D721Med (cell line): ENCODE results near the gene HSPA2.
"Not testable (repeated sequence)": the region's sequence is repeated elsewhere in the genome, so short reads cannot be mapped to it uniquely, and the experiment has no call there.

ENCODE experiments used
- DNase-seq: peaks from one replicate; pipeline ENCODE4 v3.0.0; 2011; ENCODE audit warnings: low spot score; ENCODE audit not compliant: insufficient read length
- FAIRE-seq: peaks from 2 replicates; lab custom pipeline; 2011; peaks lifted over from hg19 to GRCh38; lab: Jason Lieb, UNC
- TF ChIP-seq, protein P1 (sequence below): IDR thresholded peaks from 2 replicates; pipeline ENCODE4 v1.5.1; 2012; ENCODE audit warnings: mild to moderate bottlenecking, control low read depth; ENCODE audit not compliant: insufficient read depth; ENCODE audit errors: missing control alignments

Gene HSPA2

DNA sequence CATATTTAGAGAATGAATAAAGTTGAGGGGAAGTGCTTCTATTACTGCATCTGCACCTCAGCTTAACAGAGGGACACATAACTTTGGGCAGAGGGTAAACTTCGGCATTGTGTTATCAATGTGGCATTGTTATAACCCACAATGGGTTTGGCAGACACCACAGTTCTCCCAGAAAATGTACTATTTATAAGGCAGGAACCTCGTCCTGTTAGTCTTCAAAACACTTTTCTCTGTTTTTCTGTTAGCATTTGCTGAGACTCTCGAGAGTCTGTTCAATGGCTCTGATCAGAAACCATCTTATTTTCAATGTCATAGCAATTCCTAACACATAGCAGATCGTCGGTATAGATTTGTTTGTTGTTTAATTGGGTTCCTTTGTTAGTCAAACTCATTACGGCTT is 23.2 kb downstream of the HSPA2 start:
- FAIRE-seq (no peak), DNase-seq (no peak)
- TF ChIP-seq, protein P1, sequence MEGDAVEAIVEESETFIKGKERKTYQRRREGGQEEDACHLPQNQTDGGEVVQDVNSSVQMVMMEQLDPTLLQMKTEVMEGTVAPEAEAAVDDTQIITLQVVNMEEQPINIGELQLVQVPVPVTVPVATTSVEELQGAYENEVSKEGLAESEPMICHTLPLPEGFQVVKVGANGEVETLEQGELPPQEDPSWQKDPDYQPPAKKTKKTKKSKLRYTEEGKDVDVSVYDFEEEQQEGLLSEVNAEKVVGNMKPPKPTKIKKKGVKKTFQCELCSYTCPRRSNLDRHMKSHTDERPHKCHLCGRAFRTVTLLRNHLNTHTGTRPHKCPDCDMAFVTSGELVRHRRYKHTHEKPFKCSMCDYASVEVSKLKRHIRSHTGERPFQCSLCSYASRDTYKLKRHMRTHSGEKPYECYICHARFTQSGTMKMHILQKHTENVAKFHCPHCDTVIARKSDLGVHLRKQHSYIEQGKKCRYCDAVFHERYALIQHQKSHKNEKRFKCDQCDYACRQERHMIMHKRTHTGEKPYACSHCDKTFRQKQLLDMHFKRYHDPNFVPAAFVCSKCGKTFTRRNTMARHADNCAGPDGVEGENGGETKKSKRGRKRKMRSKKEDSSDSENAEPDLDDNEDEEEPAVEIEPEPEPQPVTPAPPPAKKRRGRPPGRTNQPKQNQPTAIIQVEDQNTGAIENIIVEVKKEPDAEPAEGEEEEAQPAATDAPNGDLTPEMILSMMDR: no peak

DNA sequence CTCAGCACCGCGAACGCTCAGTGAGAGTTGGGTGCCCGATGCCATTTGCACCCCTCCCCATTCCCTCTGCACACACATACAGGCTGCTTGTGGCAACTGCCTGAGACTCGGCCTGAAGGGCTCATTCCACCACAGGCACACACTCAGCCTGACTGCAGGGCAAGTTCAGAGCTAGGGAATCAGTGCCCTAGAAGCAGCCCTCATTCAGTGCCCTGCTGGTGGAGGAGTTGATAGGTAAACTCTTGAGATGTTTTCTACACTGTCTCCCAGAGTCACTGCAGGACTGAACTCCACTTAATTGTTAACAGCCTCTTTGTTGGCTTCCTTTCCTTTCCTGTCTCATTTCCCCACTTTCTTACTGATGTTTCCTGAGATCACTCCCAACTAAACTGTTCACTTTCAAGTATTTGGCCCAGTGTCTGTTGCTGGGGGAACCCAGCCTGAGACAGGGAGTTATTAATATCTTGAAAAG is 26.1 kb downstream of the HSPA2 start:
- DNase-seq (no peak), FAIRE-seq (no peak)
- TF ChIP-seq, protein P1: no peak

DNA sequence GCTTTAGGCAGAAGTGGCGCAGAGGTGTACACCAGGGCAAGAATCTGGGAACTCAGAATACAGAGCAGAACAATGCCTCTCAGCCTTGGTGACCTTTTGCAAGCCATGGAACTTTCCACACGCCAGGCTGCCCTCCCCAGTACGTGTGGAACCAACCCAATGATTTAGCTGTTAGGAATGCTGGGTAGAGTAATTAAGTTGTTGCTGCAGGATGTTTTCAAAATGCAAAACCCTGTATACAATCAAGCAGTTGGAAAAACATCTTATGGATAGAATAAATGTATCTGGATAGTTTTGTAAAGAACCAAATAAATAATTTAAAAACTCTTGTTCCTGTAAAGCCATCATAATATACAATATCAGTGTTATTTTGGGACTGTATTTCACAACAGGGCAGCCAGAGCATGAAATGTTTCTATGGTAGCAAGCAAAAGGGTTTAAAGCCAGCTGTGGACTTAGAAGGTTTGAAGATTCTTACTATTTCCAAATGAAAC is 28.6 kb downstream of the HSPA2 start:
- TF ChIP-seq, protein P1: no peak

DNA sequence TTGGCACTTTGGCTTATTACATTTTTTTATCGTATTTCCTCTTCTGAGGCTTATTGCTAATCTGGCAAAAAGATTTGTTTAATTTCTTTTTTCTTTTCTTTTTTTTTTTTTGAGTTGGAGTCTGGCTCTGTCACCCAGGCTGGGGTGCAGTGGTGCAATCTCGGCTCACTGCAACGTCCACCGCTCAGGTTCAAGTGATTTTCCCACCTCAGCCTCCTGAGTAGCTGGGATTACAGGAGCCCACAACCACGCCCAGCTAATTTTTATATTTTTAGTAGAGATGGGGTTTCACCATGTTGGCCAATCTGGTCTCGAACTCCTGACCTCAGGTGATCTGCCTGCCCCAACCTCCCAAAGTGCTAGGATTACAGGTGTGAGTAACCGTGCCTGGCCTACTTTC is 29.1 kb downstream of the HSPA2 start:
- DNase-seq, FAIRE-seq: not testable (repeated sequence)

More for the DNA sequence above, 28.6 kb downstream of the HSPA2 start:
- no peak for DNase-seq
- no peak for FAIRE-seq

DNA sequence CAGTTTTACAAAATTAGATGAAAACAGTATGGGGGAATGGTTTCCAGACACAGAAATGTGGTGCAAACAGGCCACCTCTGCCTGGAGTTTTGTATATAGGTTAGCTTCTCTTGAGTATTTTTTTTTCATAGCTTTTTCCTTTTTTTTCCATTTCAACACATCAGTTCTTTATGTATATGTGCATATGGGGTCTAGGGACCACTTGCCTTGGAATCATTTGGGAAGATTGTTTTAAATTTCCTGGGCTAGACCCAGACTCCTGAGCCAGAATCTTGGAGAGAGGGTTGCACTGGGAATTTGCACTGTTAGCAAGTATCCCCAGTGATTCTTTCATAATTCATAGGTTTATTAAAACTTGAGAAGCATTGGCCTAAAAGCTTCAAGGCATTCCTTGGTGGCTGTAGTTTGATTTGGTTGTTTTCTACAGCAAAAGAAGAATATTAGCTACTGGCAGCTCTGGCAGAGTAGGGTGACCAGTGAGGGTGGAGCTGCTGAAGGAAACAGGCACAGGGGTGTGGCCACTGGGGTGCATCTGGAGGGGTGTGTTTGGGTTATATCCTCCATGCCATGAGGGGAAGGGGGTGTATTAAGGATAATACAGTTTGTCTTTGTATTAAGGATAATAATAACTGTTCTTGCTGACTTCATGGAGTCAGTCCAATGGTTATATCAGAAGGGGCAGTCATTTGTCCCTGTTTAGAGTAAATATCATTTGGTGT is 32.0 kb downstream of the HSPA2 start:
- TF ChIP-seq, protein P1: no peak
- FAIRE-seq: no peak
- DNase-seq: no peak

DNA sequence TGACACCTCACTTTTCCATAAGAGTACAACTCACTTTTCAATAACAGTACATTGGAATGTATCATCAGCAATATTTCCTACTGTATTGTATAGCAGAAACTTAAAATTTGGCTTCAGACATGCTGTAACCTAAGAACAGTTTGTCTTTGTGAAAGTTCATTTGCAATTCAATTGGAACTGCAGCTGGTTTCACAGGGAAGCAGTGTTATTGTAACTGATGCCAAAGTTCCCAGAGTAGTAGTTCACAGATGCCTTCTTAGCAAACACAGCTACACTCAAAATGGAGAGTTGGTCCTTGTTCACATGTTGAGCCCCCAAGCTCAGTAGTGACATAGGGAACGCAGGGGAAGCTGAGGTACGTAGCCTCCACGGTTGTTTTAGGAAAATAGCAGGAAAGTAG is 32.6 kb downstream of the HSPA2 start:
- no peak for DNase-seq
- TF ChIP-seq, protein P1: no peak
- no peak for FAIRE-seq

DNA sequence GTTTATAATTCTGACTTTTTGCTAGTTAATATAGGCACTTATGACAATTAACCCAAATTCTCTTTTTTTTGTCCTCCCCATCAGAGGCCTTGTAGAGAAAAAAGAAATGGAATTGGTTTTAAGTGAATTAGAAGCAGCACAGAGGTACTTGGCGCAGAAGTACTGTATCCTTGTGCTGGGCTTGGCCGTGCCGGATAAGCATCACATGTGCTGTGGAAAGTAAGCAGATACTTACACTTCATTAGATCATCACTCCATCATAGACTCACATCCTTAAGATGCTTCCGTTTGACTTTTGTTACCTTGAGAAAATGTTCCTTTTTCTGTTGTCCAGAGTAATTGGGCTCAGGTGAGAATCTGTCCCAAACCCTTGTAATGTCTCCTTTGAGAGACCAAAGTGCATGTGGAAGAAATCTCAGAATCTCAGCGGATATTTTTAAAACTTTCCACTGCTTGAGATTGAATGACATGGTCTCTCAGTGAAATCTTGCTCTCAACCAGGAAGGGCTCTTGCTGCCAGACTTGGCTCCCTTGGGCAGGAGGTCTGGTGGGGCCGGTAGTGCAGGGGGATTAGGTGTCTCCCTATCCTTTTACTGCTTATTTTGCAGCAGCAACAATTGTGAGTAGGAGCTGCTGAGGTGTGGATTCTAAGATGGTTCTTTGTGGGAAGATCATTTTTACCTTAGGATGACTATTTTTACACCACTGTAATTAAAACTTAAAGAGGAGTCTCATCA is 34.0 kb downstream of the HSPA2 start:
- TF ChIP-seq, protein P1: no peak
- no peak for DNase-seq
- FAIRE-seq: no peak
